Right ventricle myocardium inferior (tissue), 1 donor: ENCODE measurements around the gene PARD3B. TPM values are rescaled to one million over a fixed set of nuclear protein-coding genes. Genes with fewer than 3 reads are reported as not detected.

Experiments
- ATAC-seq: fragments of 200-7000 bp; cut with Tn5 transposase; one replicate; pipeline ENCODE4 v1.9.1; 2020; ENCODE audit warnings: mild to moderate bottlenecking, moderate library complexity
- DNase-seq: peaks from one replicate; pipeline ENCODE4 v3.0.0; 2021; ENCODE audit errors: missing footprints
- intact Hi-C: fragments of 100-400 bp; cut with DNase I; formaldehyde crosslinking; loops from one replicate; pipeline ENCODE4 v1.11.0; 2022
- total RNA-seq: library from RNA; stranded (reverse); fragmentation: NEBNext Ultra II Directional; extraction: Animal tissue kit (Norgen Biotek cat#: 25700); gene quantifications from one replicate; pipeline ENCODE4 v1.2.1, GENCODE V29; 2021
- donor health status: DM: no; HTN: yes; CAD: no; lungs with severe emphysema.

Gene PARD3B
- total RNA-seq, 1 donor from 2014 or later = 7.8 TPM

DNA sequence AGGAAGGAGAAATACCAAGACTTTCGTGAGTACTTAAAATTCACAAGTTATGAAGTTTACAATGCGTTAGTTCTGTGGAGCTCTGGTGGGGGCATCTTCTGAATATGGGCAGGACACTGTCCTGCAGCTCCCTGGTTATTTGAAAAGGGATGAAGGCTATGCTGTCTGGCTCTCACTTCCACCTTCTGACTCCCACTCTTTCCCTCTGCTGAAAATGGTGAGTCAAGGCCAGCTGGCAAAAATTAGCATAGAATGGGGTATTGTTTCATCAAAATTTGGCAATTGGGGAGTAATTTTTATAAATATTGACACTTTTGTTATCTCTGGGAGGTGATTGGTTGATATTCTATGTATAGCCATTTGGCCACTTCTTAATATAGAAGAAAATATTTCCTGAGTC is 177.4 kb downstream of the PARD3B start:
- intact Hi-C loops = no loop called here
- DNase-seq (no peak), ATAC-seq (no peak)

- DNase-seq (no peak), ATAC-seq (no peak)
- intact Hi-C loops = no loop called here
Measured at GRCh38 chr2:204725693-204726360, 180.6 kb downstream of the PARD3B start.

DNA sequence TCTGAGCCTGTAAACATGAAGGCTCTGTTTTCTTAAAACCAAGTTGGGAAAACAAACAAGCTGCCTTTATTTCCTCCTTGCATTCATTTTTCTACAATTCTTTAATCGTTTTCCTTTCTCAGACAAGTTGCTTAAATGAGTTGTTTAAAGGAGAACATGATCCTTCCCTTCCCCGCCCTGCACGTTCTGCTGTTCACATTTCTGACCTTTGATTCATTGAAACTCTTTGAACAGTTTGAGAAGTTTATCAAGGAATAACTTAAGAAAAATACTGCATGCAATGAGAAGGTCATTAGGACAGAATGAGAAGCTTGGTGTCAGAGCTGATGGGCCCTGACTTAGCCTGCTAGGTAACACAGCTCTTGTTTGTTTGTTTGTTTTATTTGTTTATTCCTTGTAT is 181.6 kb downstream of the PARD3B start:
- no peak for DNase-seq
- ATAC-seq = no peak
- intact Hi-C loops = no loop called here

GRCh38 chr2:204727368-204727767 is 182.1 kb downstream of the PARD3B start:
- DNase-seq = no peak
- ATAC-seq = no peak
- intact Hi-C loops = no loop called here

- ATAC-seq (no peak), DNase-seq (no peak)
- intact Hi-C loops = no loop called here
Measured at GRCh38 chr2:204730603-204731002, 185.3 kb downstream of the PARD3B start.

DNA sequence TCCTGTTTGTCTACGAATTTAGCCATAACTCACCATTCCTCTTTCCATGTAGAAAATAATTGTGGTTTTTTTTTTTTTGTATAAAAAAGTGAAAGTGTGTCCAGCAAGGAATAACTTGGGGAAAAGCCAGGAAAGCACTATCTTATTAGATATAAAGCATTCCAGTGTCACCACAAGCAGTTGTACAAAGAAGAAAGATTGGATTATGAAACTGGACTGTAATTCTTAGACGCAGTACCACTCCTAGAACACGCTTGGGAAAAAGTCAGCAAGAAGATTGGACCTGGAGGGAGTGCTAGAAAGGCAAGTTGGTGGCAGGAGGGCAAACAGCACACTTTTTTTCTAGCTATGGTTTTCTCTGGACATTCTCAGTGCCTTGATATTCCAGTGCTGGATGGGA is 186.7 kb downstream of the PARD3B start:
- ATAC-seq (no peak), DNase-seq (no peak)
- intact Hi-C loops = no loop called here

DNA sequence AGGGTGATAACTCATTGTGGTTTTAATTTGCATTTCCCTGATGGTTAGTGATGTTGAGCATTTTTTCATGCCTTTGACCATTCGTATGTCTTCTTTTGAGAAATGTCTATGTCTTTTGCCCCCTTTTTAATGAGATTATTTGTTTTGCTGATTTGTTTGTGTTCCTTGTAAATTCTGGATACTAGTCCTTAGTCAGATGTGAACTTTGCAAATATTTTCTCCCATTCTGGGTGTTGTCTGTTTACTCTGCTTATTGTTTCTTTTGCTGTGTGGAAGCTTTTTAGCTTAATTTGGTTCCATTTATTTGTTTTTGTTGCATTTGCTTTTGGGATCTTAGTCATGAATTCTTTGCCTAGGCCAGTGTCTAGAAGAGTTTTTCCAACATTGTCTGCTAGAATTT is 192.0 kb downstream of the PARD3B start:
- intact Hi-C loops = no loop called here
- ATAC-seq (no peak), DNase-seq (no peak)

DNA sequence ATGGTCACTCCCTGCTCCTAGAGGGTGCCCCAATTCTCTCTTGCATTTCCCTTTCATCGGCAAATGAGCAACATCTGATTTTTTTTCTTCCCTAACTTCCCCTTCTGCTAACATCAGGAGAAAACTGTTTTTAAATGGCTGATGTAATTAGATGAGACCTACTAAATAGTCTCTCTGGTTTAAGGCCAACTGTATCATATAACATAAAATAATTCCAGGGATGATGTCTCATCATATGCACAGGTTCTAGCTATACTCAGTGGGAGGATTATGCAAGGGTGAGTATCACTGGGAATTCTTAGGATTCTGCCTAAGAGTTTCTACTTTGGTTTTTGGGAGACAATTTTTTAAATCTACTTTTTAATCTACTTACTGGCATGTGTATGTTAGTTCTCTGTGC is 193.4 kb downstream of the PARD3B start:
- ATAC-seq (no peak), DNase-seq (no peak)
- intact Hi-C loops = no loop called here

- intact Hi-C loops = no loop called here
- DNase-seq (no peak), ATAC-seq (no peak)
Measured at GRCh38 chr2:204743393-204743960, 198.2 kb downstream of the PARD3B start.

- intact Hi-C loops = no loop called here
- ATAC-seq (no peak), DNase-seq (no peak)
Measured at GRCh38 chr2:204744506-204744905, 199.2 kb downstream of the PARD3B start.

GRCh38 chr2:204748286-204748685 is 203.0 kb downstream of the PARD3B start:
- ATAC-seq (no peak), DNase-seq (no peak)
- intact Hi-C loops = no loop called here

- no peak for ATAC-seq
Measured at GRCh38 chr2:204749319-204749718, 204.0 kb downstream of the PARD3B start.

DNA sequence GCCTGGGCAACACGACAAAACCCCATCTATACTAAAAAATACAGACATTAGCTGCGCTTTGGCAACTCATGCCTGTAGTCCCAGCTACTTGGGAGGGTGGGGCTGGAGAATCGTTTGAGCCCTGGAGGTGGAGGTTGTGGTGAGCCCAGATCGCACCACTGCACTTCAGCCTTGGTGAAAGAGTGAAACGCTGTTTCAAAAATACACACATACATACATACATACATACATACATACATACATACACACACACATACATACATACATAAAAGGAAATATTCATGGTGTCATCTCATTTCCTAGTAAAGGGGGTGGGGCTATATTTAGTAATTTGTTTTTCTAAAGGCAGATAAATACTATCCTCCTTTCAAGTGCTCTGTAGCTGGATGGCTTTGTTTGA is 205.1 kb downstream of the PARD3B start:
- intact Hi-C loops = no loop called here
- DNase-seq (no peak), ATAC-seq (no peak)

More at GRCh38 chr2:204749319-204749718, 204.0 kb downstream of the PARD3B start:
- DNase-seq = no peak
- intact Hi-C loops = no loop called here

DNA sequence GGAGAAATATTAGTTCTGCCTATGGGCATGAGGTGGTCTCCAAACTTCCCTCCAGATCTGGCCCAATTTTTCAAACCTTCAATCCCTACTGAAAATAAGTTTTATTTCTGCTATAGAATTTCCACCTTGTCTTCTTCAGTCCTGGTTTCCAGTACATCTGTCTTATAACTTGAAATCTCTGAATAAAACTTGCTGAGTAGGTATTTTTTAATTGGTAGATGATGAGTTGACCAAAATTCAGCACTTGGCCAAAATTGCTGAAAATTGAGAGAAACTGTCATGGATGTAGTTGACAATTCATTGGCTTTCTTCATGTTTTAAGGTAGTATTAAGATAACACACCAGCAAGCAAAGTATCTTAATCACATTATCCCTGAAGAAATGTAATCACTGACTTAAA is 206.2 kb downstream of the PARD3B start:
- ATAC-seq (no peak), DNase-seq (no peak)
- intact Hi-C loops = no loop called here

DNA sequence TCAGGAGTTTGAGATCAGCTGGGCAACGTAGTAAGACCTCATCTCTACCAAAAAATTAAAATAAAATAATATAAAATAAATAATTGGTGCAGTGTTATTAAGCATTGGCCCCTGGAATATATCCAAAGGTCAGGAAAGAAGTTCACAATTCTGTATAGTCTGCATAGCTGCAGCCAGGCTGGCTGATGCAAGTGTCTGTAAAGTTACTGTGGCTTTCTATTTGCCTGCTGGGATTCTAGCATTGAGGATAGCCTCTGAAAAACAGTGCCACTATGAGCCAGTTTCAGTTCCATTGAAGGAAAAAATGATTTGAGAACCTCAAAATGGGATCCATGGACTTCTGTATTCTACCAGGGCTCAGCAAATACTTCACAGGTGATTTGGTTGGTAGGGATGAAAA is 208.6 kb downstream of the PARD3B start:
- ATAC-seq (no peak), DNase-seq (no peak)
- intact Hi-C loops = no loop called here

DNA sequence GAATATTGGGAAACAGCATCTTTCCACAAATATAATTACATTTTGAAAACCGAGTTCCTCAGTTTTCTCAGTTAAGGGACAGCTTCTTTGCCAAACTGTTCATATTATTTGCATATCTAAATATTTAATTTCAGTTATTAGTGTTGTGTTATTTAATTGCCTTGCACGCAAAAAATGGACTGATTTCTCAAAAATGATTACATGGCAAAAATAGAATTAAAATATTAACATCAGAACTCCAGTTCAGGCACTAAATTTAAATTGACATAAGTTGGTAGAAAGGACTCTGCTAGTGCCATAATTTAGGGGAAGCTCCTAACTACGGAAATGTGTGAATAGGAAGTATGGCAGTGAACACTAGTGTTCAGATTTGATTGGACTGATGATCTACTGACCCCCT is 209.6 kb downstream of the PARD3B start:
- intact Hi-C loops = no loop called here

DNA sequence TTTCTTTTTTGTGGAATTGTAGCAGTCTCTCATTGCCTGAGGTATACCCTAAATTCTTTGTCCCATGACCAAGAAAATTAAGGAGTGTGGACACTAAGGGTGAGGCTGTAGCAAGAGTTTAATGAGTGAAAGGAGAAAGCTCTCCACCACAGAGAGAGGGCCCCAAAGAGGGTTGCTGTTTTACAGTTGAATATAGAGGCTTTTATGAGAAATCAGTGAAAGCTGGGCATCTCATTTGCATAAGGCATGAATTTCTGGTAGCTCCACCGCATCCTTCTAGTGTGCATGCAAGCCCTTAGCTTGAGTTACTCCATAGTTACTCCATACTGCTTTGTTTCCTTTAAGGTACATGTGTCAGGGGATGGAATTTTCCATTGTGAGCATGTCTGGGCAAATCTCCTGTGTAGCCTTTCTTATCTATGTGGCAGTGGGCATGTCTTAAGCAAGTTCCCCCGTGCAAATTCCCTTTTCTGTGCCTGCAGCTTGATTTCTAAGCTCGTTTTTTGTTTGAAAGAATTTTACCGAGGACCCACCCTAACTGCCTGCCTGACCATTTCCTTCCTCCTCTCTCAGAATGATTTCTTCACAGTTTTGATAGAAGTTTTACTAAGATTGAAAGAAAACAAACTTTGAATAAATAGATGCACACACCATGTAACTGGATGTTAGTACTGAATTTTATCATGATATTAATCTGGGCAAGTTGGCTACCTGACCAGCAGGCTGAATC is 218.9 kb downstream of the PARD3B start:
- no peak for ATAC-seq
- DNase-seq = no peak
- intact Hi-C loops = no loop called here

More for the DNA sequence above, 209.6 kb downstream of the PARD3B start:
- DNase-seq (no peak), ATAC-seq (no peak)

DNA sequence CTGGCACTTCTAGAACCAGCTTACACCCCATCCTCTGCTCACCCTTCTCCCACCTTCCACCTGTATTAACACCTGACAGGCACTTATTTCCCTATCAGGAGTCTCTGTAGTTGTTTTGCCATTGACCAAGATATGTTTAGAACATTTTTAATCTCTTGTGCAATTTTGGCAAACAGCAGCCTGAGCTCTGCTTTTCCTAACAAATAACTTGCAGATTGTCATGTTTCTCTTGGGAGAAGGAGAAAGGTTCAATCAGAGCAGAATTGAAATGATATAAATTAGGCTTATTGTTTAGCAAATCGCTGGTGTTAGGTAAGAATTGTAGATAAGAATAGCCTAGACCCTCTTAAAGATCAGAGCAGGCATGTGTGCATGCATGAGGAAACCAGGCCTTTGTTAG is 225.5 kb downstream of the PARD3B start:
- ATAC-seq (no peak), DNase-seq (no peak)
- intact Hi-C loops = no loop called here

DNA sequence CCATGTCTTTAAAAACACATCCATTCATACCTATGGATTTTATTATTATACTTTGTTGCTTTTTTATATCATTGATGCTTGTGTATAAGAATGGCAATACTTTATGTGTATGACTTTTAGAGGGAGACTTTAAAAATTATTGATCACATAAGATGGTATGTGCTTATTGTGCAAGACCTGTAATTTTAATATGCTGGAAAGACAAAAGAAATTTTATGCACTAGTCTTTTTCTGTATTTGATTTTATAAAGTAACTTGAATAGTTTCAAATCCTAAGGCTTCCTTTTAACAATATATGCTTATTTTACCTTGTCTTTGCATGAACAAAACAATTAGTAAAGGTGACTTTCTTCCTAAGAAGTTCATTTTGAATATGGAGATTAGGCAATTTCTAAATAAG is 226.4 kb downstream of the PARD3B start:
- ATAC-seq (no peak), DNase-seq (no peak)
- intact Hi-C loops = no loop called here

- ATAC-seq (no peak), DNase-seq (no peak)
- intact Hi-C loops = no loop called here
Measured at GRCh38 chr2:204772546-204772945, 227.3 kb downstream of the PARD3B start.
